Amygdala (tissue), 56 donors: ENCODE measurements around the gene RALGPS1.

Experiments
- DNase-seq, 56 donors: peaks; one replicate each; lab custom pipeline; 2025; lab: John Stamatoyannopoulos, UW

Gene RALGPS1

DNA sequence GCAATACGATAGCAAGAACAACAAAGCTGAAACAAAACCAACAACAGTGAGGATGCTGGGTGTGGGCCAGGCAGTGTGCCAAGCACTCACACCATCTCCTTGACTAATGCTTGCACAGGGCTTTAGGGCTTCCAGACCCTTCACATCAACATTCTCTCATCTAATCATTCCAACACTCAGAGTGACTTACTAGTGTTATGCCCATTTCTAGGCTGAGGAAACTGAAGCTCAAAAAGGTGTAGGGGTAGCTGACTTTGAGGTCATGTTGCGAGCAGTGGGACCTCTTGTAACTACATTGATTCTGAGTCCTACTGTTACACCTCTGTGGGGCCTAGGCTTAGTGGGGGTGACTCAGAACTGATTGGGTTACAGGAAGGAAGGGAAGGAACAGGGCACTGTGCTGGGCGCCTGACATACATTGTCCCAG lies 198.2 kb downstream of the RALGPS1 start:
- DNase-seq, result no peak

DNA sequence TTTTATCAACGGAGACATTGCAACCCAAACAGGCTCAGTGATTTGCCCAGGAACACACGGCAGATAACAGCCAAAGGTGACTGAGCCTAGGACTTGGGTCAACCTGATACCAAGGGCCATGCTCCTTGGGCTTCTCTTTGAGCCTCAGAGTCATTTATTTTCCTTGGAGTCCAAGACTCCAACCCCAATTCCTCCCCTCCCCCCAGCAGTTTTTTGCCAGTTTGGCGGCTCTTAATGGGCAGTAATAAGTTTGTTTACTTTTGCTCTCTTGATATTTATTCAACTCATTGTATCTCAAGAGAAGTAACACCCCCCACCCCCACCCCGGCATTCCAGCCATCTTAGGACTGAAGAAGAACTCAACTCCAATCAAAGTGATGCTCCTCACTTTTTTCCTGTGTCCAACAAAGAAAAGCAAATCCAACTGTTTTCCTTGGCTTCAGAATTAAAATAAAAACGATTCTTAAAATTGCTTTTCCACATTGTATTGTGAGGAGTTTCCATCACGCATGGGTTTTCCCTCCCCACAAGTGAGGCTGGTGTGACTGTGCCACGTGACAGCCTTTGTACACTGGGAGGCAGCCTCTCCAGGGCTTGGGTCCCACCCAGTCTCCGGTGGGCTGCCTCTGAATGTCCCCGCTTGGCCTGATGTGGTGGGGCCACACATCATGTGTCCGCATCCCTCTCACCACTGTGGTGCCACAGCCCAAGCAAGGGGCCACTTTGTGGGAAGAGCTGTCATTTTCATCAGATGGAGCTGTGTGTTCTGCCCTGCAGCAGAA lies 198.8 kb downstream of the RALGPS1 start:
- DNase-seq, result no peak

GRCh38 chr9:127114606-127115005 lies 200.0 kb downstream of the RALGPS1 start:
- peak in 2 of 56 donors; percentile 25 to 29 for DNase-seq

DNA sequence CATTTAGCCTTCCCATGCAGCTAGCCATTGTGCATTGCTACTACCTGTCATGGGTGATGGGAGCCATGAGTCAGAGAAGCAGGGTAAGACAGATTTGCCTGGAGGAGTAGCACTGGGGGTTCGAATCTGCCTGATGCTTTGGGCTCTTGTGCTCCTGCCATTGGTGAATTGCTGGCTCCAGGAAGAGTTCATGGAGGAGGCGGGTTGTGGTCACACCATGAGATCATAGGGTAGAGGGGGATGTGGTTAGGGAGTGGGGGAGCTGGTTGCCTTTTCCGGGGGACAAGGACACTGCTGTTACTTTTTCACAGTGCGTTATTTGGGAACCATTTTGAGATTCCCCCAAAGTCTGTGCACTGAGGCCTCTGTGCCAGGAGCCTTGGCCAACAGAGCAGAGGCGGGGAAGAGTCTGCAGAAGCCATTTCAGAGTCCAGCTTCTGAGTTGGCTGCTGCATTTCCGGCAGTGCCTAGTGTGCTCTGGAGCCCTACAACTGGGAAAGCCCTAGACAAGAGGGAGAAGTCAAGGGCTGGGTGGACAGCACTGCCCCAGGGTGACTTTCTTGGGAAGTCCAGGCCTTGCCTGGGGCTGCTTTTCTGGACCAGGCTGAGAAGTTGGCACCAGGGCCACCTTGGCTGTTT lies 201.6 kb downstream of the RALGPS1 start:
- DNase-seq, result no peak

DNA sequence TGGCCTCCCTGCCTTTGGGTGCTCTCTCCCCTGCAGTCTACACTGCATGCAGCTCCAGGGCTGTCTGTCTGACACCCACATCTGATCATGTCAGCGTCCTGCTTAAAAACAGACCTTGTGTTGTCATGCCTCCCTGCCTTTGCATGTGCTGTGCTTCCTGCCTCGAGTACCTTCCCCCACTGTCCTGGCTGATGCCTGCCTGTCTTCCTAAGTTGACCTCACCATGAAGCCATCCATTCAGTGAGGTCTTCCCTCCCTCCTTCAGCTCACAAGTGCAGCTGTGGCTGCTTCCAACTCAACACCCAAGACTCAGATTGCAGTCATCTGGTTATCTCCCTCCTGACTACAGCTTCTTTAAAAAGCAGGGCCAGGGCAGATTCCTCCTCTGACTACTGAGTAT lies 202.4 kb downstream of the RALGPS1 start:
- DNase-seq, result no peak

- peak in 1 of 56 donors; percentile 19 for DNase-seq
Observed at GRCh38 chr9:127117801-127118200, 203.2 kb downstream of the RALGPS1 start.

DNA sequence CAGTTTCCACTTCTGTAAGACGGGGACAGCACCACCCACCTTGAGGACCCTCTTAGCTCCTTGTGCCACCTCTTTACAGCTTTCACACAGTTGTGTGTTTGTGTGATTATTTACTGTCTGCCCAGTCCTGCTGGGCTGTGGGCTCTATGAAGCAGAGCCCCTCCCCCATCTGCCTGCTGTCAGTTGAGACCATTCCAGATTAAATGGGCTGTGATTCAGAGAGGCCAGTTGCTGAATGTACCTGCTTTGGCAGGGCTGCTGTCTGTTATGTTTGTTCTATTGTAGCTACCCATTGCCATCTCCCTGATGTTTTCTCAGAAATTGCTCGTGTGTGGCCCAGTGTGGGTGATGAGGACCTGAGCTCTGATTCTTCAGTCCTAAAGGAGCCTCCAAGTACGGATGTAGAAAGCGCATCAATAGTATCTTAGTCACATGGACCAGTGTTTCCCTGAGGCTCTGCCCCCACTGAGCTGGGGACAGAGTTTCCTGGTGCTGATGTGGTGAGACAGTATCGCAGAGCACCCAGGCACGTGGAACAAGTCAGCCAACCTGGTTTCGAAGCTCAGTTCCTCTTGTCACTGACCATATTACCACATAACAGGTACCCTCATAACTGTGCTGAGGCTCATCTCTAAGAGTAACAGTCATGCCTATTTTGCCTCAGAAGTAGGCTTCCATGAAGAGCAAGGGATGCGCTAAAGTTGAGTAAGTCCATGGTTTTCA lies 204.2 kb downstream of the RALGPS1 start:
- DNase-seq, result no peak

DNA sequence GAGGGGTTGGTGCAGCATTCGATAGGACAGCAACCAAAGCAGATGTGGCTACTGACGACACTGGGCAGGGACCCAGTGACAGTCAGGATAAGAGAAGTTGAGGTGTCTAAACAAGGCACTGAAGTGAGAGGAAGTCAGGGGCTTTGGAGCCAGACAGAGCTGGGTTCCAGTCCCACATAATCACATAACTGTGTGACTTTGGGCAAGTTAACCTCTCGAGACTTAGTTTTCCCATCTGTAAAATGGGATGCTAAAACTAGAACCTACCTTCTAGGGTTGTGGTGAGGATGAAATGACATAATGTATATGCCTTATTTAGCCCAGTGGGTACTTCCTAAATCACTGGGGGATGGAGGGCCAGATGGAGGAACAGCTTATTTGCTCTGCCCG lies 204.7 kb downstream of the RALGPS1 start:
- no peak for DNase-seq

DNA sequence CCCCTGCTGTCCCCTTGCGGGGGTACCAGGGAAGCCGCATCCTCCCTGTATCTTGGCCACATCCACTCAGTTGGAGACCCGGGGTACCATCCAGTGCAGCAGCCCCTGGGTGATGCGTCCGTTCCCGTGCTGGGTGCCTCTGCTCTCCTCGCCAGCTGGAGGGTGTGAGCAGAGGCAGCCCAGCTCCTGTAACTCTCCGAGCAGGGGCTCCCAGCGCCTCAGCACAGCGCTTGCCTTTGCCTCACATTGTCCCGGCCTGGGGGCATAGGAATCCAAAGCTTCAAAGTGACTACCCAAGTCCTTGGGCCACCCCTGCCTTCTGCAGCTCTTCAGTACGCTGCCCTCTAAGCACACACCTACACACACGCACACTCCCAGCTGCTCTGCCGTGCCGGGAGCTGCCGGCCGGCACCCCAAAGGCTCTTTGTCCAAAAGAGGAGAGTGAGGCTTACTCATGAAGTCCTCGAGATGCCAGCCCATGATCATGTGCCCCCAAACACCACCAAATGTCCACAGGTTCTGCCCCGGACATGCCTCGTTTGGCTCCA lies 207.1 kb downstream of the RALGPS1 start:
- DNase-seq, result peak in 1 of 56 donors; percentile 45

GRCh38 chr9:127122176-127123063 lies 207.8 kb downstream of the RALGPS1 start, which contains the start of gene ANGPTL2:
Gene ANGPTL2, minus strand, starts transcription at chr9:127122635. Its CDS starts 13,904 bp downstream, at chr9:127108731.
- peak in 55 of 56 donors; percentile 48 to 99 (median 88) for DNase-seq

DNA sequence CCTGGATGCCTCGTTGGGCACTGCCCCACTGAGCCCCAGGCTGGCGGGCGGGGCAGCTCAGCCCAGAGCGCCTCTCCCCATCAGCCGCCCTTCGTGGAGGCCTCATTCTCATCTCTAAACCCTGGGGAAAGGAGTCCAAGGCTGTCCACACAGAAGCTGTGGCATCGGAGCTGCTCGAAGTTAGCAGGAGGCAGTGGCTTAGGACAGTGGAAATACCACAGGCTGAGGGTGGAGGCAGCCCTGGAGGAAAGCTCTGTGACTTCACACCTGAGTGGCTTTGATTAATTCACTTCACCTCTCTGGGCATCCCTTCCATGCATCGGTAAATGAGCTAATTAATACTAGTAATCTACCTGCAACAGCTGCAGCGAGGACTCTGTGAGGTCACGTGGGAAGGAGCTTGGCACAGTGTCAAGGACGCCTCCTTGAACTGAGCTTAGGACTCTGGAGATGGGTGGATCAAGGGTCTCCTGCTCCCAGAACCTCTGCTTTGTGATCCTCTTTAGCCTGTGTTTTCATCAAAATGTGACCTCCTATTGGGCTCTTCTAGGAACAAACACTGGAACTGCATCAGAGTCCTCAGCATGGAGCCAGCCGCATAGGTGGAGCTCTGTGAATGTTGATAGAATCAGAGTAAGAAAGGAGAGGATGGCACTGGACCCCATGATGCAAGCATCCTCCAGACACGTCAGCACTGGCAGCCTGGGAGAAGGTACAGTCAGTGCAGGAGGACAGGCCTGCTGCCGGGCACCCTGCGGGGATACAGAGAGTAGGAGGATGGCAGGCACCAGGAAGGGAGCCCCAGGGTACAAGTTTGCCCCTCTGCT lies 208.7 kb downstream of the RALGPS1 start:
- peak in 2 of 56 donors; percentile 36 to 61 for DNase-seq

- DNase-seq, result no peak
Observed at GRCh38 chr9:127124111-127124531, 209.5 kb downstream of the RALGPS1 start.

GRCh38 chr9:127124792-127125191 lies 210.2 kb downstream of the RALGPS1 start:
- no peak for DNase-seq

DNA sequence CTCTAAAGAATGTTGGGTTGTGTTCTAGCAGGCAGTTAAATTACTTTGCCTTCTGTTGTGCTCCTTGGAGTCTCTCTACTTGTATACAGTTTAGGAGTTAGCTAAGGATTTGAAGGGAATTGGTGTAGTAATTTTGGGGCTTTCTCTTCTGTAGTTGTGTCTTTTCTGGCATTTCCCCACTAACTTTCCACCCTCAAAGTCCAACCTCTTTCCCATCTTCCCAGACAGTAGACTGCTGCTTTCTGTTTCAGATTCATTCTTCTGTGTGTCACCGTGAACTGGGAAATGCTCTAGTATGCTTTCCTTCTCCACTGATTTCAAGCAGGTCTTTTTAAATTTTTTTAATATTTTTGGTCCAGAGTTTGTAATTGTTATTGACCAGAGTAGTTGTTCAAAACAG lies 212.4 kb downstream of the RALGPS1 start:
- no peak for DNase-seq

DNA sequence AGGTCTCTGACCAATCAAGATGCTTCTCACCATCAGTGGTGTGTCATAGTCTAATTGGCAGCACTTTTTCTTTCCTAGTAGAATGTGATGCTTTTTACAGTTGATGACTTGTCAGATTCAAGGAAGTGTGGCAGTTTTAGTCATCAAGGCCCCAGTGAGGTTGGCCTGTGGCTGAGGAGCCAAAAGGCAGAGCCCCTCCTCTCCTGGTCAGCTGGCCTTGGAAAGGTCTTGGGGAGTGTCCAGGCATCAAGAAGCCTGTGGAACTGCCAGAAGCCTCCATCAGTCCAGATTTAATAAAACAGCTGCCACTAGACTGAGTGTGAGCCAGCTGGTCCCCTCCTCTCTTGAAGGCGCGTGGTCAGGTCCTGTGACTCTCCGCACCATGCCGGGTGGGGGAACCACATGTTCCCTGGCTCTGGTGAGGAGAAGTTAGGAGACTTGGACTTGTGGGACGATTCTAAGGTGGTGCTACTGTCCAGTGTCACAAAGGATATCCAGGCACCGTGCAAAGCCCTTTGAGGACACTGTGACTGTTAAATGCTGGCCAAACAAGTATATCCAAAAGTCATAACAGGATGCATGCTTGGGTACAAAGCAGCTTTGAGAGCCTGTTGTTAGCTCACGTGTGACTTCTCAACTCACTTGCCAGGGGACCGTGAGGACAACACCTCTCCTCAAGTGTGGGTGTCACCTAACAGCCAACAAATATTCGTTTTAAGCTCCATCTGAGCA lies 213.9 kb downstream of the RALGPS1 start:
- DNase-seq, result peak in 16 of 56 donors; percentile 14 to 54 (median 37)

- no peak for DNase-seq
Observed at GRCh38 chr9:127129073-127129717, 214.6 kb downstream of the RALGPS1 start.

DNA sequence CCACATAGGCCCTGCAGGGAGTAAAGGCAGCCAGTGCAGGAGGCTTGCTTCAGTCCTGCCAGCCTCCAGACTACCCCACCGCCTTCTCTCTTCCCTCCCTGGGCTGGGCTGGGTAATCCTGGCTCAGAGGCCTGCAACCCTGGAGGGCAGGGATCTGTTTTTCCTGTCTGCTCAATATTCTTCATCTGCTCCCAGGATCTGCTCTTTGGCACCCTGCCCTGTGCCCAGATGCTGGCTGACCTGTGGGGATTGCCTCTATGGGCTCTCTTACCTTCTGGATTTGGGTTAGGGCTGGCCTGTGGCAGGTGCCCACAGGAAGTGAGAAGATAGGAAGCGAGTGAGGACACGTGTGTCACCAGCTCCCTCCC lies 215.1 kb downstream of the RALGPS1 start:
- DNase-seq, result no peak

DNA sequence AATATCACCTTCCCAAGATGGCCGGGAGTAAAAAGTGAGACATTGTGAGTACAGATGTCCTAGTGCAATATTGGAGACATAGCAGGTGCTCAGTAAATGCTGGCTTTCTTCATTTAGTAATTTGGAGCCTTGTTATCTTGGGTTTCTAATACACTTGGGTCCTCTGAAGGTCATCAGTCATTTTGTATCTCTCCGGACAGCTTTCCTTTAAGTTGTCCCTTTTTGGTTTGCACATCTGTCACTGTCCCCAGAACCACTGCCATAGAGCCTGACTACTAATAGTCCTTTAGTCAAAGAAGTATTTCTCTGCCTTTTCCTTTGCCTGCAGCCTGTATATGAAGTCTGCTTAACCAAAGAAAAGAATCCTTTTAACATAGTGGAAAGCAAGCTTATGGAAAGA lies 215.7 kb downstream of the RALGPS1 start:
- DNase-seq, result no peak
